Activated B cell treated with CpG ODN at 0.5 μM for 24 hours (primary cell): ENCODE data around the gene SUPV3L1. TPM values are rescaled to one million over a fixed set of nuclear protein-coding genes. Genes with fewer than 3 reads are reported as not detected.

Experiments used
- ATAC-seq: fragments of 200-7000 bp; cut with Tn5 transposase; one replicate; pipeline ENCODE4 v1.10.0; 2021; ENCODE audit warnings: low read depth, mild to moderate bottlenecking, moderate library complexity
- CTCF ChIA-PET: fragments of 350-600 bp; sonication (Branson Sonifier 250); formaldehyde crosslinking; loops from one replicate; lab custom pipeline; 2021; ENCODE audit warnings: antibody characterized with exemption; lab: Charles Lee
- POLR2A ChIA-PET: fragments of 350-600 bp; sonication (Branson Sonifier 250); formaldehyde crosslinking; loops from one replicate; lab custom pipeline; 2021; ENCODE audit warnings: antibody characterized with exemption; lab: Charles Lee
- DNase-seq: peaks from one replicate; pipeline ENCODE4 v3.0.0; 2022
- H3K27ac Mint-ChIP-seq: one replicate; pipeline ENCODE4 v1.8.0; 2020; ENCODE audit warnings: mixed read lengths
- H3K27me3 Mint-ChIP-seq: one replicate; pipeline ENCODE4 v1.8.0; 2021; ENCODE audit warnings: mixed read lengths
- H3K36me3 Mint-ChIP-seq: one replicate; pipeline ENCODE4 v1.8.0; 2021; ENCODE audit warnings: low read depth, mixed read lengths
- H3K4me1 Mint-ChIP-seq: one replicate; pipeline ENCODE4 v1.8.0; 2021; ENCODE audit warnings: mixed read lengths
- H3K4me3 Mint-ChIP-seq: one replicate; pipeline ENCODE4 v1.8.0; 2020; ENCODE audit warnings: mild to moderate bottlenecking, mixed read lengths
- H3K9me3 Mint-ChIP-seq: one replicate; pipeline ENCODE4 v1.8.0; 2020; ENCODE audit warnings: mixed read lengths
- intact Hi-C: fragments of 100-400 bp; cut with micrococcal nuclease; formaldehyde crosslinking; loops from one replicate; pipeline ENCODE4 v1.15.1; 2024
- total RNA-seq: library from RNA; stranded (reverse); gene quantifications from 2 replicates; pipeline ENCODE4 v1.2.3, GENCODE V29; 2022
- TF ChIP-seq, protein P1 (sequence below): fragments of 200-600 bp; IDR thresholded peaks from one replicate; pipeline ENCODE4 v1.8.0; 2022; ENCODE audit warnings: antibody characterized with exemption, mild to moderate bottlenecking

Gene SUPV3L1
- total RNA-seq, 1 donor from 2014 or later = 49.1 TPM

DNA sequence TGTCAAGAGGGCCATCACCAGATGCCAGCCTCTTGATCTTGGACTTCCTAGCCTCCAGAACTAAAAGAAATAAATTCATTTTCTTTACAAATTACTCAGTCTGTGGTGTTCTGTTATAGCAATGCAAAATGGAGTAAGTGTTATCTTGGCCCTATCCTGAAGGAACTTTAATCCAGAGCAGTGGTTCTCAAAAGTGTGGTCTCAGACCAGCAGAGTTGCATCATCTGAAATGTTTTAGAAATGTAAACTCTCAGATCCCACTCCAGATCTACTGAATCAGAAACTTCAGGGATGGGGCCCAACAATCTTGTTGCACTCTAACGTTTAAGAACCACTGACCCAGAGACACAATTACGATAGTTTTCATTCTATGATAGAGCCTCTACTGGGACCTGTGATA, 3.2 kb upstream of the SUPV3L1 start:
- no peak for ATAC-seq
- intact Hi-C loops = no loop called here
- DNase-seq = no peak
- H3K36me3 Mint-ChIP-seq = peaks cover 20% of the 10 kb centered on the region
- TF ChIP-seq, protein P1, sequence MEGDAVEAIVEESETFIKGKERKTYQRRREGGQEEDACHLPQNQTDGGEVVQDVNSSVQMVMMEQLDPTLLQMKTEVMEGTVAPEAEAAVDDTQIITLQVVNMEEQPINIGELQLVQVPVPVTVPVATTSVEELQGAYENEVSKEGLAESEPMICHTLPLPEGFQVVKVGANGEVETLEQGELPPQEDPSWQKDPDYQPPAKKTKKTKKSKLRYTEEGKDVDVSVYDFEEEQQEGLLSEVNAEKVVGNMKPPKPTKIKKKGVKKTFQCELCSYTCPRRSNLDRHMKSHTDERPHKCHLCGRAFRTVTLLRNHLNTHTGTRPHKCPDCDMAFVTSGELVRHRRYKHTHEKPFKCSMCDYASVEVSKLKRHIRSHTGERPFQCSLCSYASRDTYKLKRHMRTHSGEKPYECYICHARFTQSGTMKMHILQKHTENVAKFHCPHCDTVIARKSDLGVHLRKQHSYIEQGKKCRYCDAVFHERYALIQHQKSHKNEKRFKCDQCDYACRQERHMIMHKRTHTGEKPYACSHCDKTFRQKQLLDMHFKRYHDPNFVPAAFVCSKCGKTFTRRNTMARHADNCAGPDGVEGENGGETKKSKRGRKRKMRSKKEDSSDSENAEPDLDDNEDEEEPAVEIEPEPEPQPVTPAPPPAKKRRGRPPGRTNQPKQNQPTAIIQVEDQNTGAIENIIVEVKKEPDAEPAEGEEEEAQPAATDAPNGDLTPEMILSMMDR = no peak
- peaks cover 33% of the 10 kb centered on the region for H3K4me1 Mint-ChIP-seq
- no peak overlapping the region for H3K27ac Mint-ChIP-seq
- ChIA-PET POLR2A (no interaction called here), CTCF (no interaction called here)
- no peaks in the 10 kb centered on the region for H3K27me3 Mint-ChIP-seq
- no peak overlapping the region for H3K4me3 Mint-ChIP-seq
- H3K9me3 Mint-ChIP-seq = no peaks in the 10 kb centered on the region

DNA sequence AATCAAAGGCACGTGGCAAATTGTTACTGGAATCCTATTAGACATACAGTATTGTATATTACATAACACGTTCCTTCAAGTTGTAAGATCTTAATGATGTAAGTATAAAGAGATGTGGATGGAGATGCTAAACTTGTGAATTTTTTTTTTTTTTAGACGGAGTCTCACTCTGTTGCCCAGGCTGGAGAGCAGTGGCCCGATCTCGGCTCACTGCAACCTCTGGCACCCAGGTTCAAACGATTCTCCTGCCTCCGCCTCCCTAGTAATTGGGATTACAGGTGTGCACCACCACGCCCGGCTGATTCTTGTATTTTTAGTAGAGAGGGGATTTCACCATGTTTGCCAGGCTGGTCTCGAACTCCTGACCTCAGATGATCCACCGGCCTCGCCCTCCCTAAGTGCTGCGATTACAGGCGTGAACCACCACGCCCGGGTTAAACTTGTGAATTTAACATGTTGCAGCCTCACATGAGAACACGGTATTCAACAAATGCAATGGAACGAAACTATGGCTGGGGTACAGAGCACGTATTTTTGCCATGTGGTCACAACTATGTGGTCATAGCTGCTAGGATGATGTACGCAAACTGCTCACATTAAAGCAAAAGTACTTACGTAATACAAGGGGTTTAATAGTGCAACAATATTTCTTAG, 818 bp upstream of the SUPV3L1 start:
- peaks cover 28% of the 10 kb centered on the region for H3K36me3 Mint-ChIP-seq
- POLR2A ChIA-PET = interaction anchor here (0.5 to 1.9 kb wide), 12 partner anchors 9 to 1221 kb away, joined by 3 to 12 read pairs (median 4); partner anchors contain the start of genes DDX21, RUFY2 and SRGN
- peak overlapping the region; percentile 95 for H3K4me3 Mint-ChIP-seq
- peaks cover 37% of the 10 kb centered on the region for H3K4me1 Mint-ChIP-seq
- ATAC-seq = peak; percentile 14
- no peaks in the 10 kb centered on the region for H3K9me3 Mint-ChIP-seq
- H3K27ac Mint-ChIP-seq = peak overlapping the region; percentile 100
- no peaks in the 10 kb centered on the region for H3K27me3 Mint-ChIP-seq
- DNase-seq = peak; percentile 23
- TF ChIP-seq, protein P1 = no peak
- intact Hi-C loops = loop anchor here (1.0 kb wide), 1 partner anchor 223 kb away; the partner anchor contains the start of gene DDX21
- CTCF ChIA-PET = no interaction called here

DNA sequence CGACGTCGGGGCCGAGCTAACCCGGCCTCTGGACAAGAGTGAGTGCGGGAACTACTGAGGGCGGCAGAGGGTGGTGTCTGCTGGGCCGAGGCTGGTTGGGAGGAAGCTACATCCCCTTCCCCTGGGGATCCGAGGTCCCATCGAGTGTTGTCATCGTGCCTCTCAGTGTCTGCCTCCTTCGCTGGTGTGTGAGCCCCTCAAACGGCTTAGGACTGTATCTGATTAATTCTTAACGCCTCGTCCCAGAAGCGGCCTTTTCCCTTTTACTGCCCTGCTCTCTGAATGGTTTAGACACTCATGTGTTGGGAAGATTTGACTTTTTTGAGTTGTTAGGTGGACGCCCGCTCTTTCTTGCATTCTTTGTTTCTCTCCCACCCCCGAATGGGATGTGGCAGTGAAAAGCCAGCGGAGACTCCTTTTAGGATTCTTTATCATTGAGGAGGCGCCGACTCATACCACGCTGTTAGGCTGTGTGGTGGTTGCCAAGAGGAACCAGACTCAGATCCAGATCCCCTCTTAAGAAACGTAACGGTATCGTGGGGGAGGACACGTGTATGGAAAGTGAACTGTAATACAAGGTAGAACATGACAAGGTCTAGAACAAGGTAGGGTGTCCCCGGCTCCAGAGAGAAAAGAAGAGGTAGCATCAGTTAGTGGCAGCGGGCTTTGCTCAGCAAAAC, 631 bp downstream of the SUPV3L1 start:
- Mint-ChIP-seq H3K4me3 (peak overlapping the region; percentile 95), H3K36me3 (peaks cover 41% of the 10 kb centered on the region), H3K27ac (peak overlapping the region; percentile 100), H3K4me1 (peaks cover 40% of the 10 kb centered on the region), H3K27me3 (no peaks in the 10 kb centered on the region), H3K9me3 (no peaks in the 10 kb centered on the region)
- TF ChIP-seq, protein P1 = no peak
- peak; percentile 20 for ATAC-seq
- CTCF ChIA-PET = no interaction called here
- intact Hi-C loops = loop anchor here (1.0 to 10.0 kb wide), 8 partner anchors 42 to 653 kb away; partner anchors contain the start of genes CCAR1, DDX50, KIFBP and SLC25A16
- no peak for DNase-seq
- POLR2A ChIA-PET = interaction anchor here (0.6 to 1.9 kb wide), 12 partner anchors 10 to 228 kb away, joined by 3 to 12 read pairs (median 4); partner anchors contain the start of genes DDX21 and SRGN

DNA sequence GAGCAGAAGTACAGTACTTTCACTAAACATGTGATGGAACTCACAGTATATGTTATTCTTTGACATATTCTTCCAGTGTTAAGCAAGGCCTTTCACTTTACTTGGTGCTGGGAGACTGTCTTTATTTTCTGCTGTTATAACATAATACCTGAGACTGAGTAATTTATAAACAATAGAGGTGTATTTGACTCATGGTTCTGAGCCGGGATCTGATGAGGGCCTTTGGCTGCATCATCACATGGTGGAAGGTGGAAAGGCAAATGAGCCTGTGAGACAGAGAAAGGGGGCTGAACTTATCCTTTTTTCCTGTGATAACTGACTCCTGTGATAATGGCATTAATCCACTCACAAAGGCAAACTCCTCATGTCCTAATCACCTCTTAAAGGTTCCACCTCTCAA, 1.4 kb downstream of the SUPV3L1 start:
- no peak for DNase-seq
- POLR2A ChIA-PET = interaction anchor here (0.9 kb wide), 1 partner anchor 176 kb away, joined by 3 read pairs; no protein-coding TSS in a partner anchor
- peaks cover 40% of the 10 kb centered on the region for H3K4me1 Mint-ChIP-seq
- peaks cover 49% of the 10 kb centered on the region for H3K36me3 Mint-ChIP-seq
- H3K9me3 Mint-ChIP-seq = no peaks in the 10 kb centered on the region
- no peak for ATAC-seq
- H3K27ac Mint-ChIP-seq = peak overlapping the region; percentile 100
- CTCF ChIA-PET = no interaction called here
- no peaks in the 10 kb centered on the region for H3K27me3 Mint-ChIP-seq
- H3K4me3 Mint-ChIP-seq = peak overlapping the region; percentile 95
- intact Hi-C loops = loop anchor here (2.0 to 10.0 kb wide), 2 partner anchors 197 to 461 kb away; partner anchors contain the start of genes CCAR1 and KIFBP
- TF ChIP-seq, protein P1 = no peak

DNA sequence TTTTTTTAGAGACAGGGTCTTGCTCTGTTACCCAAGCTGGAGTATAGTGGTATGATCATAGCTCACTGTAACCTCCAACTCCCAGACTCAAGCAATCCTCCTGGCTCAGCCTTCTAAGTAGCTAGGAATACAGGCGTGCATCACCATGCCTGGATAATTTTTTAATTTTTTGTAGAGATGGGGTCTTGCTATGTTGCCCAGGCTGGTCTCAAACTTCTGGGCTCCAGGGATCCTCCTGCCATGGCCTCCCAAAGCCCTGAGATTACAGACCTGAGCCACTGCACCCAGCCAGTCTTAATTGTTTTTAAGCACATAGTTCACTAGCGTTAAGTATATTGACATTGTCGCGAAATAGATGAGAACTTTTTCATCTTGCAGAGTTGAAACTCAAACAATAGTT, 2.0 kb downstream of the SUPV3L1 start:
- Mint-ChIP-seq H3K4me1 (peaks cover 40% of the 10 kb centered on the region), H3K27ac (no peak overlapping the region), H3K36me3 (peaks cover 54% of the 10 kb centered on the region), H3K4me3 (no peak overlapping the region), H3K9me3 (no peaks in the 10 kb centered on the region), H3K27me3 (no peaks in the 10 kb centered on the region)
- DNase-seq = no peak
- TF ChIP-seq, protein P1 = no peak
- no peak for ATAC-seq
- intact Hi-C loops = loop anchor here (10.0 kb wide), 1 partner anchor 197 kb away; the partner anchor contains the start of gene KIFBP
- POLR2A ChIA-PET = interaction anchor here (0.7 to 0.9 kb wide), 2 partner anchors 177 to 460 kb away, joined by 3 to 4 read pairs; no protein-coding TSS in a partner anchor
- CTCF ChIA-PET = no interaction called here
